Renal cortical epithelial cell (primary cell): ENCODE data around the gene UHRF2. TPM values are rescaled to one million over a fixed set of nuclear protein-coding genes. Genes with fewer than 3 reads are reported as not detected.
"Not testable (repeated sequence)": the region's sequence is repeated elsewhere in the genome, so short reads cannot be mapped to it uniquely, and the experiment has no call there.

Source experiments
- DNase-seq: peaks from one replicate; pipeline ENCODE4 v3.0.0-alpha.2; 2011; ENCODE audit warnings: low read depth
- total RNA-seq: library from RNA; depleted of rRNA; stranded (reverse); fragments of >200 nt; gene quantifications from 2 replicates; pipeline ENCODE4 v1.2.3, GENCODE V29; 2014

UHRF2 gene, protein sequence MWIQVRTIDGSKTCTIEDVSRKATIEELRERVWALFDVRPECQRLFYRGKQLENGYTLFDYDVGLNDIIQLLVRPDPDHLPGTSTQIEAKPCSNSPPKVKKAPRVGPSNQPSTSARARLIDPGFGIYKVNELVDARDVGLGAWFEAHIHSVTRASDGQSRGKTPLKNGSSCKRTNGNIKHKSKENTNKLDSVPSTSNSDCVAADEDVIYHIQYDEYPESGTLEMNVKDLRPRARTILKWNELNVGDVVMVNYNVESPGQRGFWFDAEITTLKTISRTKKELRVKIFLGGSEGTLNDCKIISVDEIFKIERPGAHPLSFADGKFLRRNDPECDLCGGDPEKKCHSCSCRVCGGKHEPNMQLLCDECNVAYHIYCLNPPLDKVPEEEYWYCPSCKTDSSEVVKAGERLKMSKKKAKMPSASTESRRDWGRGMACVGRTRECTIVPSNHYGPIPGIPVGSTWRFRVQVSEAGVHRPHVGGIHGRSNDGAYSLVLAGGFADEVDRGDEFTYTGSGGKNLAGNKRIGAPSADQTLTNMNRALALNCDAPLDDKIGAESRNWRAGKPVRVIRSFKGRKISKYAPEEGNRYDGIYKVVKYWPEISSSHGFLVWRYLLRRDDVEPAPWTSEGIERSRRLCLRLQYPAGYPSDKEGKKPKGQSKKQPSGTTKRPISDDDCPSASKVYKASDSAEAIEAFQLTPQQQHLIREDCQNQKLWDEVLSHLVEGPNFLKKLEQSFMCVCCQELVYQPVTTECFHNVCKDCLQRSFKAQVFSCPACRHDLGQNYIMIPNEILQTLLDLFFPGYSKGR
- 38.2 and 53.5 TPM in 2 replicates for total RNA-seq

DNA sequence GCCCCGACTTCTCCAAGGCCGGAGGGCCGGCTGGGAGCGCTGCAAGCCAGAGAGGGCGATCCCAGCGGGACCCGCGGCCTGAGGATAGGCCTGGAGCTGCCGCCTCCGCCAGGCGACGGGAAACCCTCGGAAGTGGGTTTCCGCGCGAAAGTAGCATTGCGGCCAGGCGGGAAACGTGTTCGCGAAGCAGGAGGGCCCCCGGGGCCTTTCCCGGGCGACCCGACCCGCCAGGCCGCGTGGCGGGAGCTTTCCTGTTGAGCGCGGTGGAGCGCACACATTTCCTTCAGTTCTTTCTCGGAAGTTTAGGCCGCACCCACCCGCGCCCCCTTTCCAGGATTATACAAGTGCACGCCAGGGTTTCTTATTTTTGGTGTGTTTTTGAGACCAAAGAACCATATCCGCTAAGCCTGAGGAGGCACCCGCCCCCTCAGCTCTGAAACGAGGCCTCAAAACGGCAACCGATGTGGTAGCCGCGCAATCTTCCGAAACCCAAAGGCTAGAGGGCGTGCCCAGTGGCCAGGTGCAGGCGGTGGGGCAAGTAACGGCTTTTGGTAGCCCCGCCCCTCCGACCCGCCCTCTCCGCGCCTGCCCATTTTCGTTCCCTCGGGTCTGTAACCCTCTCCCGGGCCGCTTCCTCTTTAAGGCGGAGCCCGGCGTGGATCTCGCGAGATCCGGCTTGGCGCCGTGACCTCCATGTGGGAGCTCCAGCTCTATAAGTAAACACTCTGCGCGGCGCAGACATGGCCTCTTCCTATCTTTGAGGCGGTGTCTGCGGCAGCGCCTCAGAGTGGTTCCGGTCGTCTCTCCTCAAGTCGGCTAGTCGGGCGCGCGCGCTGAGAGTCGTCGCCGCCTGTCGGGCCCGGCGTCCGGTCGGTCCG, at the start of gene UHRF2:
Gene UHRF2, plus strand, starts transcription at position 713 of the 878 bp plus-strand sequence. CDS start 292 bp downstream, outside the sequence.
- peak; percentile 91 for DNase-seq

DNA sequence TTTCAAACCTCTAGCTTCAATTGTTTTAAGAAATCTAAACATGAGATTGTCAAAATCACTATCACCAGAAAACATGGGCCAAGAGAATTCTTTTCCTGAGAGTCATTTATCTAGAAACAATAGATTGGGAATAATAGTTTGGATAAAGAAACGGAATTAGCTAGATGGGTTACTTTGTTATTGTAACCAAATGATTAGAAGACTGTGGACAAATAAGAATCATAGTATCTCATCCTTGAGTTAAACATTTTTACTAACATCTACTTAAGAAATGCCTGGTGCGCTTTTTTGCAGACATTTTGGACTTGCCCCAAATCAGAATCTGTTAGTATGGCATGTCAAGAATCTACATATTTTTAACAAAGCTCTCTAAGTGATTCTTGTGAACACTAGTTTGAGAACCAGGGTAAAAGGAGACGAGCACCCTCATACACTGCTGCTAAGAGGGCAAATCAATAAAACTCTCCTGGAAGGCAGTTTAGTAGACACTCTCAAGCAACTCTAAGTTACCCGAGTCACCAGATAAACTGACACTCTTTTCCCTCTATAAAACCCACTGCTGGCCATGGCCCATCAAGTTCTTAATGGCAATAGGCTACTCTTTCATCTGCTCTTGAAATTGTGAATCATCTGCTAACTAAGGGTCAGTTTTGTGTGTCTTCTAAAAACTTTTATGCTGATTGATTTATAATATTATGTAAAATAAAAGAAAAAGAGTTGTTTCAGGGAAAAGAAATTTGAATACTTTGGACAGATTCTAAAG, 45.7 kb upstream of the UHRF2 start:
- no peak for DNase-seq

DNA sequence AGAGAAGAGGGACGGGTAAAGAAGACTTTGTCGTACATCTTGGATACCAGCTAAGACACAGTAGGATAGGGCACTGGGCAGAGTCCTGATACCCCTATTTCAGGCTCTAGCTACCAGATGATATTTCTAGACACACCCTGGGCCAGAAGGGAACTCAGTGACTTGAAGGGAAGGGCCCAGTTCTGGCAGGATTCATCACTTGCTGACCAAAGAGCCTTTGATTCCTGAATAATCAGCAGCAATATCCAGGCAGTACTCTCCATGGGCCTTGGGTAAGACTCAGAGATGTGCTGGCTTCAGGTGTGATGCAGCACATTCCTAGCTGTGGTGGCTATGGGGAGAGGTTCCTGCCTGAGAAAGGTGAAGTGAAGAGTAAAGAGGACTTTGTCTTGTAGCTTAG, 44.2 kb upstream of the UHRF2 start:
- no peak for DNase-seq

DNA sequence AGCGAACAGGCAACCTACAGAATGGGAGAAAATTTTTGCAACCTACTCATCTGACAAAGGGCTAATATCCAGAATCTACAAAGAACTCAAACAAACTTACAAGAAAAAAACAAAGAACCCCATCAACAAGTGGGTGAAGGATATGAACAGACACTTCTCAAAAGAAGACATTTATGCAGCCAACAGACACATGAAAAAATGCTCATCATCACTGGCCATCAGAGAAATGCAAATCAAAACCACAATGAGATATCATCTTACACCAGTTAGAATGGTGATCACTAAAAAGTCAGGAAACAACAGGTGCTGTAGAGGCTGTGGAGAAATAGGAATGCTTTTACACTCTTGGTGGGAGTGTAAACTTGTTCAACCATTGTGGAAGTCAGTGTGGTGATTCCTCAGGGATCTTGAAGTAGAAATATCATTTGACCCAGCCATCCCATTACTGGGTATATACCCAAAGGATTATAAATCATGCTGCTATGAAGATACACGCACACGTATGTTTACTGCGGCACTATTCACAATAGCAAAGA, 31.5 kb upstream of the UHRF2 start:
- not testable (repeated sequence) for DNase-seq

DNA sequence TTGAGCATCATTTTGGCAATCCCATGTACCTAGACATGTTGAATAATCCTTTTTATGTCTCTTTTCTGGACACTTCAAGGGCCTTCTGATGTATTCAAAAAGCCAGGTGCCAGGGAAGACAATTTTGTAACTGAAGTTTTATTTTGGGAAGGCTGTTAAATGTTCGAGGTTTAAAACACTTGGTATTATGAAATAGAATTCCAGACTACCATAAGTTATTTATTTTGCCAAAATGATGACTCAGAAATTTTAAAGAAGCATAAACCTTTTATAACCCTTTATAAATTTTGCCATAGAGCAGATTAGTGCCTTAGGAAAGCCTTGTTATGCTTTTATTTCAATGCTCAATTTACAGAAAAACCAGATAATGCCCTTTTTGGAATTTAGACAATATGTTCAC, 30.3 kb upstream of the UHRF2 start:
- no peak for DNase-seq

DNA sequence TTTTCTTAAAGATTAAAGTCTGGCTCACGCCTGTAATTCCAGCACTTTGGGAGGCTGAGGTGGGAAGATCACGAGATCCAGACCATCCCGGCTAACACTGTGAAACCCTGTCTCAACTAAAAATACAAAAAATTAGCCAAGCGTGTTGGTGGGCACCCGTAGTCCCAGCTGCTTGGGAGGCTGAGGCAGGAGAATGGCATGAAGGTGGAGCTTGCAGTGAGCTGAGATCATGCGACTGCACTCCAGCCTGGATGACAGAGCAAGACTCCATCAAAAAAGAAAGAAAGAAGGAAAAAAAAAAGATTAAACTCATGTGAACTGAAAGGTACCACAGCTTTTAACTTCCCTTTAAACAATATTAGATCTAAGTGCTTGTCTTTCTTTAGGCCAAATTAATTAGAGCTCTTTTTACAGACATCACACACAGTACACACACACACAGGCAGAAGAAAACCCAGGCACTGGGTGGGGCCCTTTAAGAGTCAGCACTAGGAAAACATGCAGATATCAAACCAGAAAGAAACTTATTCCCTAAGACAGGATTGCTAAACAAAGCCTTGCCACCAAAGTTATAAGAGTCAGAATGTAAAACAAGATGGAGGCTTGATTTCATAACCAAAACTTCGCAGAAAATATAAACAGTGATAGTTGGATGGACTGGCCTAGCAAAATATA, 29.3 kb upstream of the UHRF2 start:
- DNase-seq = peak; percentile 45

DNA sequence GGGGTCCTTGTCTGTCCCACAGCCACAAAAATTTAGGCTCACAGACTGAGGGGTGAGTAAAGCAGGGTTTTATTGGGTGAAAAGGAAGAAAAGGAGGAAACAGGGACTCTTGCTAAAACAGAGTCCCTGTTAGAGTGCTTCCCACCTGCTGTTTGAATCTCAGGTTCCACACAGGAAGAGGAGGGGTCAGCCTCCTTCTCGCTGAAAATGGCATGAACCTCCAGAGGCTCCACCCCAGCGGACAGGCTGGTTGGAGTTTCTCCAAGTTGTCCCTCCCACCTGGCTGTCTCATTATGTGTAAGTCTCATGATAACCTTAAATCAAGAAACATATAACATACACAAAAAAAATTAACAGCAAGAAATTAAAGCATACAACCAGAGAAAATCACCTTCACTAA, 28.3 kb upstream of the UHRF2 start:
- DNase-seq = no peak

DNA sequence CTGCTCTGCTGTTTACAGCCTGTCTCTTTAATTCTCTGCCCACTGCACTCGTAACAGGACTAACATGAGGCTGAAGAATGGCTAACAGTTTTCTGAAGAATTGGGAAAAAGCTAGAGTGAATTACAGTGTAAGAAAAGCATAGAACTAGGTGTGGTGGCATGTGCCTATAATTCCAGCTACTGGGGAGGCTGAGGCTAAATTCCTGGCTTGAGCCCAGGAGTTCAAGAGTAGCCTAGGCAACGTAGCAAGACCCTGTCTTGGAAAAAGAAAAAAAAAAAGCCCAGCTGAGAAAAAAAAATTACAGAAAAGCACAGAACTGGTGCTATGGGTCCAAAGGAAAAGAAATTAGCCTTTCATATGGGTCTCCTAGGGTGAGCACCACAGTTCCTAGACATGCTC, 13.9 kb upstream of the UHRF2 start:
- no peak for DNase-seq

DNA sequence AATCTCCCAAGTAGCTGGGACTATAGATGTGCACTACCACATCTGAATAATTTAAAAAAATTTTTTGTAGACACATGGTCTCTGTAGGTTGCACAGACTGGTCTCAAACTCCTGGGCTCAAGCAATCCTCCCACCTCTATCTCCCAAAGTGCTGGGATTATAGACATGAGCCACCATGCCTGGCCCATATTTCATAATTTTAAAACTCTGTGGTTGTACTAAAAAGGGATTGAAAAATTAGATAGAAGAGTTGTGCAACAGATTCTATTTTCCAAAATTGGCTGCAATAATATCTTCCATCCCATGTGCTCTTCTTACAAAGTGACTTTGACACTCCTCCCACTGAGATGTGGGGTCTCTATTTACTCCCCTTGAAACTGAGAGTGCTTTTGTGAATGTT, 7.6 kb upstream of the UHRF2 start:
- DNase-seq = no peak

DNA sequence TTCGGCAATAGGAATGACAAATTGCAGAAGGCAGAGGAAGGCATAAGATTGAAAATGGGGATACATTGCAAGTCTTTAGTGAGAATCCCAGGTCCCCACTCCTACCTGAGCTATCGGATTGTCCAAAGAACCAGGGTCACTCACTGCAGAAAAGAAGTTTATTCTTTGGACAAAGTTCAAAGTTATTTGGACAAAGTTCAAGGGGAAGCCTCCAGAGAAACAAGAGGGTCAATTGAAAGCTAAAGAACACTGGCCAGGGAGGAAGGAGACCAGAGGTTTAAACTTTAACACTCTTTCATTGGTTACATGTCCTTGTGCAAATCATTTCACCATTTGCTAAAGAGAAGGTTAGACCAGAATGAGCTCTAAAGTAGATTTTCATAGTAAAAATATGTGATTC, 5.2 kb upstream of the UHRF2 start:
- no peak for DNase-seq

DNA sequence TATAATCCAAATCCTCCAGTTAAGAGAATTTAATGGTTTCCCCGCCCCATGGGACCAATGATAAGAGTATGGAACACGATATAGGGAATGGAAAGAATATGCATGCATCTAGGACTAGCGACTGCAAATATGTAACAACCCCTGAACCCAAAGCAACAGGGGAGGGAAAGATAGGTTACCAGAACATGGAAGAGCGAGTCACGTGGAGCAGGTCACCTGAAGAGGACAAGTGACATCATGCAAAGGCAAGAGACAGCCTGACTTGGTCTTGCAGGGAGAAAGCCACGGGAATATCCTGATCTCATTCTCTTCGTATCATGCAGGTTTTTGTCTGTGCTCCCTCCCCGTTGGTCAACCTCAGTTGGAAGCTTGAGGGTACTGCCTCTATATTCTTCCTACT, 4.7 kb upstream of the UHRF2 start:
- DNase-seq = no peak

DNA sequence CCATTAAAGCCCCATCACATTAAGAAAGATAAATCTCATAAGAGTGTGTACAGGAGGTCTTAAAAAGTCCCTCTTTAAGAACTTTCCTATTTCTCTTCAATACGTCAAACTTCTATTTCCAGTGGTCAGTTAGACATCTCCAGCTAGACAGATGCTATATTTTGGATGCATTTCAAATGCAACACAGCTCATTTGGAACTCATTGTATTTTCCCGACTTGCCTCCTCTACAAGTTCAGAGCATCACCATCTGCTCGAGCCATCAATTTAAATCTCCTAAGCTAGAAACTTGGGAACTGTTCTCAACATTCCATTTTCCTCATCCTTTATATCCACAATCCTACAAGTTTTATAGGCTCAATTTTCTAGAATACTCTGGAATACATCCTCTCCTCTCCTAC, 3.2 kb upstream of the UHRF2 start:
- DNase-seq = no peak

DNA sequence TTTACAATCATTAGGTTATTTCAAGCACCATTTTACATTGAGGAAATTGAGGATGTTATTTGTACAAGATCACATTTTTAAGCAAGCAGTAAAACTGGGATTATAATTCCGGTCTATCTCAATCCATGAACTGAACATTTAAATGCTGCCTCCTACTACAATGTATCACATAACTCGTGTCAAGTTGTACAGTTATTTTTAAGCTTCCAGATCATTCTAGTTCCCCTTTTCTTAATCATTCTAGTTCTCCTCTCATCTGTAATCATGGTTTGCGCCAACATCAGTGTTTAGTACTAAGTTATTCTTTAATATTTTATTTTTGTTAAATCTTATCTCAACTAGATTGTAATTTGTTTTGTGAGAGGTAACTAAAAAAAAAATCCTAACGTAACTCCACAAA, 2.4 kb upstream of the UHRF2 start:
- DNase-seq = no peak

DNA sequence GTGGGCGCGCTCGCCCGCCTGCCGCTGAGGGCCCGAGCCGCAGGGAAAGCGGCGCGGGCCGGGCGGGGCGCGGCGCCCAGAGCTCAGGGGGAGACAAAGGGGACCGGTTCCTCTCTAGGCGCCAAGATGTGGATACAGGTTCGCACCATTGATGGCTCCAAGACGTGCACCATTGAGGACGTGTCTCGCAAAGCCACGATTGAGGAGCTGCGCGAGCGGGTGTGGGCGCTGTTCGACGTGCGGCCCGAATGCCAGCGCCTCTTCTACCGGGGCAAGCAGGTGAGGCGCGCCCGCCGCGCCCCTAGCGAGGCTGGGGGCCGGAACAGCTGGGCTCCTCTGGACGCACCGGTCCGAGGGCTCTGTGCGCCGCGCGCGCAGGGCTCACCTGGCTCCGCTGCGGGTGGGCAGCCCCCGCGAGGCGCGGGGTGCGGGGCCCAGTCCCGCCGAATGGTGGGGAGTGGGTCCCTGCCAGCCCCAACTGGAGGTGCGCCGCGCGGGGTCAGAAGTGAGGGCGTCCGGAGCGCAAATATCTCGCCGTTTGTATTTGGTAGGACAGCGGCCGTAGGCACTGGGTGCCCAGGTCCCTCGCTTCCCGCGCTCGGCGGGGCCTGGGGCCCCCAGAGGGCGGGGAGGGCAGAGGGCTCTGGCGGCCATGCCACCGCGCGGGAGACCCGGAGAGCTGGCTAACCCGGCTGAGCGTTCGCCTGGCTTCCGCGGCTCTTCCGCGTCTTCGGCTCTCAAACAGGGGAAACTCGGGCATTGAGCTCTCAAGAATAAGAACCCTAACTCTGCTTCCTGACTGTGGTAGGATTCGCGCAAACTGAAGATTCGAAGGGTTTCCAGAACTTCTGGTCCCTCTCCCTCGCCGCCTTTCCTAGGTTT, 607 bp downstream of the UHRF2 start:
- DNase-seq = no peak

DNA sequence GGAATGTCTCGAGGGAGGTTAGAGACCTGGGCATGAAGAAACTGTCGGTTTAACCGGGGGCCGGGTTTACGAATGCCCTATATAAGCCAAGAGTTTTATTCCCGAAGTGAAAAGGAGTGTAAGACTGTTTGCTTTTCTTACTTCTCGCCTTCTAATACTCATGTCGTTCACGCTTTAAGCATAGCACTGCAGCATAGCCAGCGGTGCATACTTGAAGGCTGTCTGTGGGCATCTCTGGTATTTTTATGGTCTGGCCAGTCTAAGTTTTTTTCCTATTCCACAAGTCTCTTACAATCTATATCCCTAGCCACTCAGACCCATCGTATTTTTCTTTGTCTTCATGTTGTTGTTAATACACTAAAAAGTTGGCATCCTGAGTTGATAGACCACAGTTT, 1.2 kb downstream of the UHRF2 start:
- peak; percentile 77 for DNase-seq

DNA sequence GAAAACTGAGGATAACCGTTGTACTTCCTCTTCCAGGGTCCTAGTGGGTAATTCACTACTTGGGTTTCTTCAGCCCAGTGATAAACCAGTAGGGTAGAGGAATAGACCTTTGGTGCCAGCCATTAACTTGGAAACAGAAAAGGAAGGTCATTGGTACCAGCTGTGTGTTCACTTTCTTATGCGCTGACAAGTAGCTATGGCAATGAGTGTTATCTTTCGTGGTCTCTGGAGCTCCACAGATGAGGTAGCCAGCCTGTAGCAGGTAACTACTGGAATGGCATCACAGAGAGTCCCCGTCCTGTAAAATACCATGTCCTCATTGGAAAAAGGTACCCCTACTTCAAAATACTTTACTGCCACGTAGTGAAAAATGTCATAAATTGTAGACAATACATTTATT, 2.3 kb downstream of the UHRF2 start:
- no peak for DNase-seq

DNA sequence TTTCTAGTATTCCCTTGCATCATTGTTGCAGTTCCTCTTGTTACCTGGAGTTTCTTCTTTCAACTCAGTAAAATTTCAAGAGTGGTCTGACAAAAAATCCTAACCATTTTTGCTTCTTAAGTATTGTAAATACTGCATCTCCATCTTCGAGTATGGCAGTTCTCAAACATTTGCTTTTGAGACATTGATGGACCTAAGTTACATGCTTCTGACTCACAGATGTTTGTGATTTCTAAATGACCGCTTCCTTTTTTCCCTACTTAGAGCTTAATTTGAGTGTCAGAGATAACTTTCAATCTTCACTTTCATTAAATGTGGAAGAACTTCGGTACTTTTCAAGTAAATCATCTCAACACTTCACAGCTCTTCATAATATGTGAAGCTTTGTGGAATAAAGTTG, 4.2 kb downstream of the UHRF2 start:
- peak; percentile 23 for DNase-seq

DNA sequence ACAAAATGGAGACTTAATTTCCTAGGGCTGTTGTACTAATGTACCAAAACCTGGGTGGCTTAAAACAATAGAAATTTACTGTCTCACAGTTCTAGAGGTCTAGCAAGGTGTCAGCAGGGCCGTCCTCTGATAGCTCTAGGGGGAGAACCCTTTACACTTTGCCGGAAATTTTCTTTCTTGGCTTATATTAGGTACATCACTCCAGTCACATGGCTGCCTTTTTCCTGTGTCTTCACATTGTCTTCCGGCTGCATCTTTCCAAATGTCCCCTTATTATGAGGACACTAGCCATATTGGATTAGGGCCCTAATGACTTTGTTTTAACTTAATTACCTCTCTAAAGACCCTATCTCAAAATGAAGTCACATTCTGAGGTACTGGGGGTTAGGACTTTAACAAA, 5.8 kb downstream of the UHRF2 start:
- no peak for DNase-seq

DNA sequence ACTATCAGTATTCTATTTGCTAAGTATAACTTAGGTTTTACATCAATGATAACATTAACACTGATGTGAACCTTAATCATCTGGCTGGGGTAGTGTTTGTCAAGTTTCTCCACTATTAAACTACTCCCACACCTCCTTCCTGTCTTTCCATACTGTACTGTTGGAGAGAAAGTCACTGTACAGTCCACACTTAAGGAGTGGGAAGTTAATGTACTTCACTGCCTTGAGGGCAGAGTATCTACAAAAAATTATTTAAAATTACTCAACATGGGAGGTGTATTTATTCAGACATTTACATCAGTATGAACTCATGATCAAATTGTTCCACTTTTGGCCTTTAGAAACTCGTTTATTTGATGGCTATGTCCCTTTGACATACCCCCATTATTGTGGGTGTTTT, 11.9 kb downstream of the UHRF2 start:
- no peak for DNase-seq

DNA sequence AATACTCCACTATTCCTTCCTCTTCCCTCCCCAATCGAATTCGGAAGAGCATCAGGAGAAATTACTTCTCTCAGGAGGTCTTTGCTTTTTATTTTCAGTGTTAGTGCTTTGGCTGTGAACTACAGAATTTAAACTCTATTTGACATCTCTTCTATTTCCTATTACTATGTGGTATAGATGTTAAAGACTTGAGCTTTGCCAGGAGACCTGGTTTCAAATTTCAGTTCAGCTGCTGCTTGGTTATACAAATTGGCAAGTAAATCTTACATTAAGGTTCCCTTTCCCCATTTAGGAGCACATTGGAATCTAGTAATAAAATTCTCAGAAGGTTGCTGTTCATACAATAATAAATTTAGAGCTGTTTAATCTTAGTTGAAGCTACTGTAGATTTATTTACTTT, 13.1 kb downstream of the UHRF2 start:
- no peak for DNase-seq
